ENCODE data around the gene OLFM4.

Gene OLFM4

GRCh38 chr13:53068585-53069520, 40.2 kb downstream of the OLFM4 start:
- DNase-seq, result no peak

- DNase-seq, result no peak
Measured at GRCh38 chr13:53069800-53070199, 41.2 kb downstream of the OLFM4 start.

GRCh38 chr13:53073711-53074110, 45.1 kb downstream of the OLFM4 start:
- DNase-seq, result no peak

GRCh38 chr13:53074114-53074513, 45.5 kb downstream of the OLFM4 start:
- DNase-seq, result no peak

GRCh38 chr13:53075356-53076041, 46.9 kb downstream of the OLFM4 start:
- no peak for DNase-seq

- DNase-seq, result no peak
Measured at GRCh38 chr13:53079691-53080090, 51.1 kb downstream of the OLFM4 start.

GRCh38 chr13:53088871-53089270, 60.3 kb downstream of the OLFM4 start:
- DNase-seq, result no peak

GRCh38 chr13:53089951-53090350, 61.3 kb downstream of the OLFM4 start:
- no peak for DNase-seq

- no peak for DNase-seq
Measured at GRCh38 chr13:53090461-53090860, 61.8 kb downstream of the OLFM4 start.

- DNase-seq, result no peak
Measured at GRCh38 chr13:53092931-53093330, 64.3 kb downstream of the OLFM4 start.

- DNase-seq, result no peak
Measured at GRCh38 chr13:53098455-53098854, 69.8 kb downstream of the OLFM4 start.

- DNase-seq, result no peak
Measured at GRCh38 chr13:53100394-53101063, 71.9 kb downstream of the OLFM4 start.

All from stimulated activated CD4-positive, alpha-beta T cell treated with anti-CD3 and anti-CD28 coated beads, Interleukin-4, amount 100 ng/mL, for 4 hours (primary cell).